Neural crest cell (in vitro differentiated cells): ENCODE measurements around the gene SHCBP1. TPM values are rescaled to one million over a fixed set of nuclear protein-coding genes. Genes with fewer than 3 reads are reported as not detected.
A peak's percentile ranks its signal among the peaks of the same experiment; 100 is the strongest.

Experiments used
- DNase-seq: peaks from one replicate; pipeline ENCODE4 v3.0.0; 2021; ENCODE audit warnings: low read depth, mixed read lengths, low spot score
- H3K27ac Mint-ChIP-seq: one replicate; pipeline ENCODE4 v1.8.0; 2021; ENCODE audit warnings: mild to moderate bottlenecking, mixed read lengths; ENCODE audit not compliant: unreplicated experiment
- H3K27me3 Mint-ChIP-seq: 2 replicates; pipeline ENCODE4 v1.8.0; 2021; ENCODE audit warnings: low read depth, mild to moderate bottlenecking, mixed read lengths
- H3K36me3 Mint-ChIP-seq: 2 replicates; pipeline ENCODE4 v1.8.0; 2021; ENCODE audit warnings: low read depth, mild to moderate bottlenecking, mixed read lengths
- H3K4me1 Mint-ChIP-seq: 2 replicates; pipeline ENCODE4 v1.8.0; 2021; ENCODE audit warnings: mixed read lengths
- H3K4me3 Mint-ChIP-seq: one replicate; pipeline ENCODE4 v1.8.0; 2021; ENCODE audit warnings: mild to moderate bottlenecking, mixed read lengths
- H3K9me3 Mint-ChIP-seq: 2 replicates; pipeline ENCODE4 v1.8.0; 2021; ENCODE audit warnings: mixed read lengths
- CTCF ChIP-seq: fragments of 200-600 bp; sonication (generic); conservative IDR thresholded peaks from 2 replicates; pipeline ENCODE4 v1.5.0; 2021; ENCODE audit warnings: antibody characterized with exemption, mild to moderate bottlenecking
- long read RNA-seq: library from polyadenylated mRNA; unstranded; transcript quantifications from one replicate; pipeline ENCODE4 v2.0.0, GENCODE V29; 2020
- total RNA-seq: library from RNA; stranded (reverse); gene quantifications from 2 replicates; pipeline ENCODE4 v1.2.1, GENCODE V29; 2021

Gene SHCBP1
- total RNA-seq: 18.7 and 19.2 TPM in 2 replicates
- long read RNA-seq, transcript SHCBP1-201 (13 exons, 3,461 nt): major isoform, 77 of 104 reads
- long read RNA-seq, partial matches to known transcripts: 14 of 104 reads
- long read RNA-seq, other reads (novel, unspliced or antisense): 12 of 104 reads

- Mint-ChIP-seq H3K9me3 (no peaks in the 10 kb centered on the region), H3K27ac (peak within 1 kb of the TSS; percentile 96), H3K36me3 (no peaks in the 10 kb centered on the region), H3K4me1 (peaks cover 33% of the 10 kb centered on the region), H3K27me3 (no peaks in the 10 kb centered on the region), H3K4me3 (peak within 1 kb of the TSS; percentile 94)
- DNase-seq: peak; percentile 84
- TF ChIP-seq CTCF: no peak
Measured at GRCh38 chr16:46621006-46621933, at the start of gene SHCBP1. SHCBP1 (minus strand) TSS chr16:46621379; CDS start chr16:46621359, 20 bp downstream.

- Mint-ChIP-seq H3K27ac (no peak overlapping the region), H3K4me3 (no peak overlapping the region)
- no peak for TF ChIP-seq CTCF
Measured at GRCh38 chr16:46662123-46662522, 40.9 kb upstream of the SHCBP1 start.

GRCh38 chr16:46658925-46659324, 37.7 kb upstream of the SHCBP1 start:
- Mint-ChIP-seq H3K27ac (peak overlapping the region; percentile 6), H3K27me3 (no peaks in the 10 kb centered on the region), H3K36me3 (peaks cover 17% of the 10 kb centered on the region), H3K4me3 (no peak overlapping the region), H3K9me3 (no peaks in the 10 kb centered on the region), H3K4me1 (no peaks in the 10 kb centered on the region)
- DNase-seq: no peak
- no peak for TF ChIP-seq CTCF

More at GRCh38 chr16:46662123-46662522, 40.9 kb upstream of the SHCBP1 start:
- H3K4me1 Mint-ChIP-seq: no peaks in the 10 kb centered on the region
- no peak for DNase-seq
- H3K27me3 Mint-ChIP-seq: no peaks in the 10 kb centered on the region
- peaks cover 6% of the 10 kb centered on the region for H3K36me3 Mint-ChIP-seq
- no peaks in the 10 kb centered on the region for H3K9me3 Mint-ChIP-seq

- TF ChIP-seq CTCF: no peak
- Mint-ChIP-seq H3K9me3 (no peaks in the 10 kb centered on the region), H3K27ac (no peak overlapping the region), H3K4me3 (no peak overlapping the region), H3K27me3 (no peaks in the 10 kb centered on the region), H3K36me3 (peaks cover 19% of the 10 kb centered on the region), H3K4me1 (peaks cover 16% of the 10 kb centered on the region)
- no peak for DNase-seq
Measured at GRCh38 chr16:46651305-46651704, 30.1 kb upstream of the SHCBP1 start.

GRCh38 chr16:46650254-46650623, 29.1 kb upstream of the SHCBP1 start:
- no peaks in the 10 kb centered on the region for H3K27me3 Mint-ChIP-seq

More at GRCh38 chr16:46650254-46650623, 29.1 kb upstream of the SHCBP1 start:
- no peak for DNase-seq
- H3K36me3 Mint-ChIP-seq: peaks cover 13% of the 10 kb centered on the region
- no peak overlapping the region for H3K4me3 Mint-ChIP-seq
- H3K4me1 Mint-ChIP-seq: peaks cover 16% of the 10 kb centered on the region
- peak overlapping the region; percentile 52 for H3K27ac Mint-ChIP-seq
- TF ChIP-seq CTCF: no peak
- H3K9me3 Mint-ChIP-seq: no peaks in the 10 kb centered on the region
